A673 (cell line): ENCODE measurements around the gene CCSER1.

ENCODE experiments used
- EZH2 ChIP-seq: fragments of 200-600 bp; sonication (generic); IDR thresholded peaks from 2 replicates; pipeline ENCODE4 v1.6.1; 2017; ENCODE audit warnings: borderline replicate concordance, low read depth, mild to moderate bottlenecking, mixed read lengths, antibody characterized with exemption, low read length; ENCODE audit not compliant: poor library complexity, severe bottlenecking
- TF ChIP-seq, protein P1 (sequence below): fragments of 300-800, 200-600 bp; sonication (generic); conservative IDR thresholded peaks from 2 replicates; pipeline ENCODE4 v1.5.1; 2017; ENCODE audit warnings: low read depth, mild to moderate bottlenecking, antibody characterized with exemption, low read length, moderate library complexity, mixed read lengths

GRCh38 chr4:91114386-91114785 lies 987.2 kb downstream of the CCSER1 start:
- TF ChIP-seq, protein P1, sequence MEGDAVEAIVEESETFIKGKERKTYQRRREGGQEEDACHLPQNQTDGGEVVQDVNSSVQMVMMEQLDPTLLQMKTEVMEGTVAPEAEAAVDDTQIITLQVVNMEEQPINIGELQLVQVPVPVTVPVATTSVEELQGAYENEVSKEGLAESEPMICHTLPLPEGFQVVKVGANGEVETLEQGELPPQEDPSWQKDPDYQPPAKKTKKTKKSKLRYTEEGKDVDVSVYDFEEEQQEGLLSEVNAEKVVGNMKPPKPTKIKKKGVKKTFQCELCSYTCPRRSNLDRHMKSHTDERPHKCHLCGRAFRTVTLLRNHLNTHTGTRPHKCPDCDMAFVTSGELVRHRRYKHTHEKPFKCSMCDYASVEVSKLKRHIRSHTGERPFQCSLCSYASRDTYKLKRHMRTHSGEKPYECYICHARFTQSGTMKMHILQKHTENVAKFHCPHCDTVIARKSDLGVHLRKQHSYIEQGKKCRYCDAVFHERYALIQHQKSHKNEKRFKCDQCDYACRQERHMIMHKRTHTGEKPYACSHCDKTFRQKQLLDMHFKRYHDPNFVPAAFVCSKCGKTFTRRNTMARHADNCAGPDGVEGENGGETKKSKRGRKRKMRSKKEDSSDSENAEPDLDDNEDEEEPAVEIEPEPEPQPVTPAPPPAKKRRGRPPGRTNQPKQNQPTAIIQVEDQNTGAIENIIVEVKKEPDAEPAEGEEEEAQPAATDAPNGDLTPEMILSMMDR, result no peak
- TF ChIP-seq EZH2, result no peak
